NCI-H2171 treated with DMSO at 0.1 percent for 48 hours (cell line): ENCODE measurements around the gene MGAT3.

ENCODE experiments used
- DNase-seq: peaks from one replicate; lab custom pipeline; 2025; lab: John Stamatoyannopoulos, UW

MGAT3 gene

DNA sequence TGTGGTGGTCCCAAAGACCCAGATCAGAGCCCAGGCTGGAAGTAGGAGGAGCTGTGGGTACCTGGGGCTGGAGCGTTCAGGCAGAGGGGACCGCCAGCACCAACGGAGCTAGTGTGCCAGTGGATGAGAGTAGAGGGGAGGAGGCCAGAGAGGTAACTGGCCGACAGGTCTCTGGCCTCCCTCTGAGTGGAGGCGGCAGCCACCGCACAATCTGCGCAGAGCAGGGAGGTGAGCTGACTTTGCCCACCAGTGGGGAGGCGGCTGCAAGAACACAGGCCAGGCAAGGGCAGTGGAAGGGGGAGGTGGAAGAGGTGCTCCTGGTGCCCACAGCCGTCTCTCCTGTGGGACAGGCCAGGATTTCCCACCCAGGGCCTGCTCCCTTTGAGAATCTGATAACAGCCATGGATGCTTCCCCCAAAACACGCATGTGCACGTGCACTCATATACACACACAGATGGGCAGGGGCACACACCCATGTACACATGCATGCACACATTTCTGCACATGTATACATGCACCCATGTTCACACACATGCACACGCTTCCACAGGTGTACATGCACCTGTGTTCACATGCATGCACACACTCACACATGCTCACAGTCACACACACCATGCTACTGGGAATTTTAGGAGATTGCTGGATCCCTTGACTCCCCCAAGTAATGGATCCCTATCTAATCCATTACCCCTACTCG lies 6.4 kb upstream of the MGAT3 start:
- DNase-seq: no peak

DNA sequence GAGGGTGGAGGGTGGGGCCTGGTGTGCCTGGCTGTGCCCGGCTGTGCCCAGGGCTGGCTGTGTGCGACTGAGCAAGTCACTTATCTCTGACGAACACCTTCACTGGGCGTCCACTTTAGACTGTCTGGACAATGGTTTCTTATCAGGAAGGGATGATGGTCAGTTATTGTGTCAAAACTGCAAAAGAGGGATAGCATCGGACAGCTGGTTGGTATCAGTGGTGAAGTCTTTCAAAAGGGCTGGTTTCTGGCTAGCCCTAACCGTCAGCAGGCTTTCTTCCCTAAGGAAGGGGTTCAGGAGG lies 4.1 kb upstream of the MGAT3 start:
- no peak for DNase-seq

DNA sequence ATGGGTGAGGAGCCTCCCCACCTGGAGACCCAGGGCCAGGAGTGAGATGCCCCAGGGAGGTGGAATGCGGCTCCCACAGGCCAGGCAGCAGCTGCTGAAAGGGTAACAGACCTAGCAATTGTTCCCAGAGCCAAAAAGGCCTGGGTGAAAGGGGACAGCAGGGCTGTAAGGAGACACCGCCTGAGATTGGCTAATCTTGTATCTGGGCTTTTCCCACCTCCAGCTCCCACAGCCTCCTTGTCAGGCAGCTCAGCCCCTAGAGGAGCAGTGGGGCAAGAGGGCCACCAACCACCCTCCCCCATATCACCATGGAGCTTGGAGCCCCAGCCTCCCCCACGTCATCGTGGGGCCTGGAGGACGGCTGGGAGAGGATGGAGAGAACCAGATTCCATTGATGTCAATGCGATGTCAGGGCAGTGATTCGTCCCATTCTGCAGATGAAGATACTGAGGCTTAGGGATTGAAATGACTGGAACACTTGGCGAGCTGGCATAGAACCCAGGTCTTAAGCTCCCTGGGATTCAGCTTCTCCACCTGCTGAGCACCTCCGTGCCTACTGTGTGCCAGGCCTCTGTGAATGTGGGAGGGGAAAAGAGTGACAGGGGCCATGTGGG lies 2.9 kb upstream of the MGAT3 start:
- peak; percentile 50 for DNase-seq

DNA sequence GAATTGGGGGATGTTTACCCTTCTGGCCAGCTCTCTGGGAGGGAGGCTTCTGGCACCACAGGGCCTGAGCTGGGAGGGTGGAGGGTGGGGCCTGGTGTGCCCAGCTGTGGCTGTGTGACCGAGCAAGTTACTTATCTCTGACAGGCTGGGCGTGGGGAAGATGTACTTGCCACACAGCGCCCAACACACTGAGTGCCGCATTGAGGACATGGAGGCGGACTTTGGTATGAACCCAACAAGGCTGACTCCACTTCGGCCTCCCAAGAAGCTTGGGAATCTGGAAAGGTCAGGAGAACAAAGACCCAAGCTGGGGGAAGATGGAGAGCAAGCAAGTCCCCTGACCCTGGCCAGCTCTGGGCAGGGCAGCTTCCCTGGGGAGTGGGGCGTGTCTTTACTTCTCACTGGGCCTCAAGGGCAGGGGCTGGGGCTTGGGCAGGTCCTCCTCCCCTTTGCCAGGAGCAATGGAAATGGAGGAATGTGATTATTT lies 2.4 kb upstream of the MGAT3 start:
- DNase-seq: no peak

DNA sequence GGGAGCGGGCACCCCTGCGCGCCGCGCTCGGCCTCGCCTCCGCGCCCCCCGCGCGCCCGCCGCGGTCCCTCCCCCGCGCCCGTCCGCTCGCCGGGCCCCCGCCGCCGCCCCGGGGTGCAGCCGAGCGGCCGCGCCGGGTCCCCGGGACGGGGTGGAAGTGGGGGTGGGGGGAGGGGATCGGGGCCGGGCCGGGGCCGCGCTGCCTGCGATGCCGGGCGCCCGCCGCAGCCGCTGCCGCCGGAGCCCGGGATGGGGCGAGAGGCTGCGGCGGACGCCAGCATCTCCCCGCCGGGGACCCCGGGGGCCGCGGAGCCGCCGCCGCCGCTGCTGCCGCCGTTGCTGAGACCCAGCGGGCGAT lies 365 bp downstream of the MGAT3 start:
- DNase-seq: no peak

DNA sequence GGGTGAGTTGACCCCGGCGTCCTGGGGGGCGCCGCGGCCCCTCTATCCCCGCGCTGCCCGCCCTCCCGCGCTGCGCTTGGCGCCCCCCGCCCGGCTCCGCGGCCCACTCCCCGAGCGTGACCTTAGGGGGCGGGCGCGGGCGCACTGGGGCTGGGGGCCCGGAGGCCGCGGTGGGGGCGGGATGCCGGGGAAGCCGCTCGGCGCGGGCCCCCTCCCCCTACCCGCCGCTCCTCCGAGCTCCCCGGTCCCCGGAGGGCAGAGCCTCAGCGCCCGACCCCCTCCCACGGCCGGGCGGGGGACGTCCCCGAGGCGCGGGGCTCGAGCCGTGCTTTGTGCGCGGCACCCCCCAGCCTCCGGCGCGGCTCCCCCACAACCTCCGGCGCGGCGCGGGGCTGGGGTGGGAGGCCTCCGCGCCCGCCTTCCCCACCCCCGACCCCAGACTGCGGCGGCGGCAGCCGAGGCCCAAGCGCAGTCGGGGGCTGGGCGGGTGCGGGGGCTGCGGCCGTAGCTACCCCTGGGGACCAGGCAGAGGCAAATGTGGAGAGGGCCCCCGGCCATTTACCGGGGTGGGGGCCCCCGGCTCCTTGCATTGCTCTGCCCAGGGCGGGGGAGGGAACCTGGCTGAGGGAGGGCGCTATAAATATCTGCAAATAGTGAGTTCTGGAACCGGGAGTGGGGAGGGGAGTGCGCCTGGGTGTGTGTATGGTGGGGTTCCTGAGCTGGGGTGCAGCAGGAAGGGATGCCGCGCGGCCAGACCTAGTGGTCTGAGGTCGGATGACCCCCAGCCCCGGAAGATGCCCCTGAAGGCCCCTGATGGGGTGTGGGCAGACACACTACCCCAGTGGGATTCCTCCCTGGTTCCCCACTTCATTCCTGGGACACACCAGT lies 988 bp downstream of the MGAT3 start:
- DNase-seq: no peak

DNA sequence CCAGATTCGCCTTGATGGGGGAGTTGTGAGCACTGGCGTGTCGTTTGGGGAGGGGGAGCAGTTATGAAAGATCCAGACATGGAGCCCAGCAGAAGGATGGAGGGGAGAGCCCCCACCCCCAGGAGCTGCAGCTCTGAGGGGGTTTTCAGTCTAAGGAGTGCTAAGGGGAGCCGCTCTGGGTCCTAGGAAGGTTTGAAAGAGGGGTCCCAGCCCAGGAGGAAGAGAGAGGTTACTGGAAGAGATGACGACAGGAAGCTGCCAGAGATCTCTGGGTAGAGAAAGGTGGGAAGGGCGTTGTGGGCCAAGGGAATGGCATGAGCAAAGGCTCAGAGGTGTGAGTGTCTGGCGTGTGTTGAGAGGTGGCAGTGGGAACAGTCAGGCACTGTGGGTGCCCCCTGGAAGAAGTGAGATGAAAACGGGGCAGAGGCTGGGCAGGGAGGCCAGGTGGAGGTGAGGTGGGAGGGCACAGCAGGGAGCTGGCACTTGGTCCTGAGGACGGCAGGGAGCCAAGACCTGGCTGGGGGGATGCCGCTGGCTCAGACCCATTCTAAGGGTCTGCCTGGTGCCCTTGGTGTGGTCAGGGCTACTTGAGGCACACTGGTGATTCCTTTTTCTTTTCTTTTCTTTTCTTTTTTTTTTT lies 1.8 kb downstream of the MGAT3 start:
- DNase-seq: no peak

DNA sequence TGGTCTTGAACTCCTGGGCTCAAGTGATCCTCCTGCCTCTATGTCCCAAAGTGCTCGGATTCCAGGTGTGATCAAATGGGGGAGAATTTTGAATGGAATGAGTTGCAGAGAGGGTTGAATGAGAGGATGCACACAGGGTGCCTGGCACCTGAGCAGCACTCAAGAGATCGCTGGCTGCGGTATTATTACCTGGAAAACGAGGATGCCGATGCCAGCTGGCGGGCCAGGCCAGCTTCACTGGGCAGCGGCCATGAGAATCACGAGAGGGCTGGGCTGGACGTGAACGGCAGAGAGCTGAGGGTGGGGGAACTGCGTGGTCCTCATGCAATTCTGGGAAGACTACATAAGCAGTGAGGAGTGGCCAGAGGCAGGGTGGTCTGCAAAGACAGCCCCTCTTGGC lies 2.9 kb downstream of the MGAT3 start:
- no peak for DNase-seq

DNA sequence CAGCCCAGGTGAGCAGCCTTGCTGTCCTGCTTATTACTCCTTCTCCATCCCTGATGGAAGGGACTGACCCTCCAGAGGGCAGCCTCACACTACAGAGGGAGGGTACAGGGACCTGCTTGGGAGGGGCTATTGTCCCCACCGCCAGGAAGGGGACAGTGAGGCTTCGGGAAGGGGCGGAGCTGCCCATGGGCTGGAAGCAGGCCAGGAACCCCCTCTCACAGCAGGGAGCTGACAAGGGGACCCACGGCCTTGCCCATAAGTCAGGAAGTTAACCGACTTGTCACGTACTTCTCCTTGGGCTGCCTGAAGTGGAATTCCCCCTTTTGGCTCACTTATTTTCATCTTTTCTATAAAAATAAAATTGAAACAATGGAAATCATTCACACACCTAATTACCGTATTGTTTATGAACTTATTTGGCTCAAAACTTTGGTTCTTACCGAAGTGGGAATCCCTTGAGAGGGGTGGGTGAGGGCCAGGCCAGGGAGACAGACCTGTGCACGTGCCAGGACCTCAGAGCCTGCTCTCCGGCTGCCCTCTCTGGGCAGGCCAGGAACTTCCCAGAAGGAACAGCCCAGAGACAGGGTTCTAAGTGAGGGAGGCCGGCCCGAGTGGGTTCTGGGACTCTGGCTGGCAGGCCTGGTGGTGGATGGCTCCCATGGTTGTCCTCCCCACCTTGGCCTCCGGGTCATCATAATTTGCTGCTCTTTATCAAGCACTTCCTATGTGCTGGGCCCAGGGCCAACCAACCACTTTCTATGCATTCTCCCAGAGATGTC lies 5.8 kb downstream of the MGAT3 start:
- DNase-seq: no peak

DNA sequence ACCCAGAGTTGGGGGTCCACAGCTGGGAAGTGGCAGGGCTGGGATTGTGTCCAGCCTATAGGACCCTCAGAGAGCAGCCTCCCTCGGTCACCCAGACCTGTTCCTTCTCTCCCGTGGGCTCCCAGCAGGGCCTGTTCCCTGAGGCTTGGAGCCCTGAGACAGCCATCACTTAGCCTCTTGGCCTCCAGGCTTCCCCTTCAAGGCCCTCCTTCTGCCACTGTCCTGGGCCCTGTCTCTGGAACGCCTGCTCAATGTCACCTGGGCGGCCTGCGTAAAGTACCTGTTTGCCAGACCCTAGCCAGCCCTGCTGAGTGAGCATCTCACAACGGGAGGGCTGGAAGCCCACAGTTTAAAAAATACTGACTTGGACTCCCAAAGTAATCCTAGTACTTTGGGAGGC lies 6.5 kb downstream of the MGAT3 start:
- DNase-seq: no peak

DNA sequence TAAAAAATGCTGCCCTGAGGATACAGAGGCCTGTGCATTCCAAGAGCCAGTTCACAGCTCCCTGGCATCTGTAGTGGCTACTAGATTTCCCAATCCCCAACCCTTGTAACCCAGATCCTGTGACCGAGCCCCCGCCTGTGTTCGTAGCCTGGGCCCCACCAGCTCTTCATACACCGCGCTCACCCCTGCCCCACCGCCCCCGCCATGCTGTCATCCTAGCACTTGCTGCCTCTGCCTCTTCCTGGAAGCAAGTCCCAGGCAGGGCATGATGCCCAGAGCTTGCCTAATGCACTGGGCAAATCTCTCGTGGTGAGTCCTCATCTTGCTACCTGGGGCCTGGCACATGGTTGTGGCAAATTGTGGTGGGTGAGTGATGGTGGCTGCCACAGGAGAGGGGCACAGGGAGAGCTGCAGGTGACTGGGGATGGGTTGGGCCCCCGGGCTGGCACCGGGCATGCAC lies 7.1 kb downstream of the MGAT3 start:
- no peak for DNase-seq

DNA sequence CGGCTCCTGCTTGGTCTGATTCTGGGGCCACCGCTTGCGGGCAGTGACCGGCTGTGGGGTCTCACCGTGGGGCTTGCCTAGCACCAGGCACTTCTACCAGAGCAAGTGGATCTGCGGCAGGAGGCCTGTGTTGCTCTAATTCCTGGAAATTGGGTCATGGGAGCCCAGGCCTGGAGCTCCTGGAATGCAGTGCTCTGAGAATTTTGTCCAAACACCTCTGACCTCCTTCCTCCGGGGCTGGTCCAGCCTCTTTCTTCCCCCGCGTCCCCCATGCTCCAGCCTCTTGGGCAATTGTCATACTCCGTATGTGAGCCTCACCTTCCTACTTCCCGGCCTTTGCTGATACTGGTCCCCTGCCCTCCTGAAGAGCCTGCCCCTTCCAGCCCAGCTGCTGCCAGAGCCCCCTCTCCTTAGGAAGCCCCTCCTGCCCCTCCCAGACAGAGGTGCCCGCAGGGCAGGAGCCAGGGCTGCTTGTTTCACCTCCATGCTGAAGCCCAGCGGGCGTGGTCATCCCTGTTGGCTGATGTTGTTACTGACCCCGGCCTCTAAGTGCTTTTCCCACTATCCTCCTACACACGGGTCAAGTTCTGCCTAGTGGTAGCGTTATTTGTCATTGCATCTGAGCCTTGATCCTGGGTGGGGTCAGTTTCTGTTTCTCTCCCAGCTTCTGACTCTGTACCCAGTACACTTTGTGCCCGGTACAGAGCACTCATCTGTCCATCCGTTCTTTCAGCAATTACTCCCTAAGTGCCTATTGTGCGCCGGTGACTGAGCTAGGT lies 9.6 kb downstream of the MGAT3 start:
- no peak for DNase-seq

DNA sequence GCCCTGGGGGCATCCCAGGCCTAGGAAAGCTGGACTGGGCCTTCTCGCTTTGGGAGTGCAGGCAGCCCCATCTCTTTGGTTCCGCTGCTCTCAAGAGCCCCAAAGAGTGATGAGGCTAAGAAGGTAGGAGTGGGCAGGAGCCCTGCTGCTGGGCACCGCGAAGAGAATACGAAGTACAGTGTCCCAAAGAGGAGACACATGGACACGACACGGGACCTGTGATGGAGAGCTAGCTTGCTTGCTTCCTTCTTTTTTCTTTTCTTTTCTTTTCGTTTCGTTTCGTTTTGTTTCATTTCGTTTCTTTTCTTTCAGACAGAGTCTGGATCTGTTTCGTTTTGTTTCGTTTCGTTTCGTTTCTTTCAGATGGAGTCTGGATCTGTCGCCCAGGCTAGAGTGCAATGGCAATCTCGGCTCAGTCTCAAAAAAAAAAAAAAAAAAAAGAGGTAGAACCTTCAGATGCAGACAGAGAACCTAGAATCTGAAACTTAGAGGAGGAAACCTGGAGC lies 10.6 kb downstream of the MGAT3 start:
- no peak for DNase-seq

DNA sequence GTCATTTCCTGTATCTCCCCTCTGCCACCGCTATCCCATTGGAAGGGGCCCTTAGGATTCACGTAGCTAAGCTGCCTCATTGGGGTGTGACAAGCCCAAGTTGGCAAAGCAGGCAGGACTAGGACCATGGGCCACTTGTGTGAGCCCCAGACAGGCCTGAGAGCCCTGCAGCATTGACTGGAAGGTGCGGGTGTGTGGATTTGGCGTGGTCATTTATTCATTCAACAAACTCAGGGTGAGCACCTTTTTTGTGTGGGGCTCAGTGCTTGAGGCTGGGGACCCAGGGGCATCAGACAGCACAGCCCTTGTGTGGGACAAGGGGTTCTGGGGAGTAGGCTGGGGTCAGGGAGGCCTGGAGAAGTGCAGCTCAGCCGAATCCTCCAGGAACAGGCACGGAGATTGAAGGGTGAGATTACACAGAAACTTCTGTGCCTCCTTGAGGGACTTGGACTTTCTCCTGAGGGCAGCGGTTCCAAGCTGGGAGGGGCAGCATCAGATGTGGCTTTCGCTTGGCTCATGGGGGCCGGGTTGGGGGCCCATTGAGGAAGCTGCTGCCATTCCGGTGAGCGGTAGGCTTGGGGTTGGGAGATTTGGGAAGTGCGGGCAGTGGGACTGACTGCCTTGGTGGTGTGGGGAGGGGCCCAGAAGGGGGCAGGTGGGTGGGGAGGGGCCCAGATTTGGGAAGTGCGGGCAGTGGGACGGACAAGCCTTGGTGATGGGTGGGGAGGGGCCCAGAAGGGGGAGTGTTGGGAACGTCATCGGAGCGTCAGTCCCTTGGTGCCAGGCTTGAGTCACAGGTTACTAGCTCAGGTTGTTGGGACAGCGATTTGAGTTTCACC lies 11.9 kb downstream of the MGAT3 start:
- no peak for DNase-seq

DNA sequence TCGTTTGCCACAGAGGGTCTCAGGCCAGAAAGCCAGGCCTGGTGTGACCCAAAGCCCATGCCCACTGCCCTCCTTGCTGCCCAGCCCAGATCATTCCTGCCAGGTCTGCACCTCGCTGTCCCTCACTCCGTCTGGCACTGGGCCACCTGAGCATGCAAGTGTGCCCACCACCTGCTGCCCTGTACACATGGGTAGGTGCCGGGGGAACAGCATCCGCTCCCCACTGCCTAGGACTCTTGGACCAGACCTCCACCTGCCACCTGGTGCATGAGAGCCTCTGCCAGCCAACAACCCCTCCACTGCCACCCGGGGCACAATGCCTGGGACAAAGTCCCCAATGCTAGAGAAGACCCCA lies 12.5 kb downstream of the MGAT3 start:
- DNase-seq: no peak

DNA sequence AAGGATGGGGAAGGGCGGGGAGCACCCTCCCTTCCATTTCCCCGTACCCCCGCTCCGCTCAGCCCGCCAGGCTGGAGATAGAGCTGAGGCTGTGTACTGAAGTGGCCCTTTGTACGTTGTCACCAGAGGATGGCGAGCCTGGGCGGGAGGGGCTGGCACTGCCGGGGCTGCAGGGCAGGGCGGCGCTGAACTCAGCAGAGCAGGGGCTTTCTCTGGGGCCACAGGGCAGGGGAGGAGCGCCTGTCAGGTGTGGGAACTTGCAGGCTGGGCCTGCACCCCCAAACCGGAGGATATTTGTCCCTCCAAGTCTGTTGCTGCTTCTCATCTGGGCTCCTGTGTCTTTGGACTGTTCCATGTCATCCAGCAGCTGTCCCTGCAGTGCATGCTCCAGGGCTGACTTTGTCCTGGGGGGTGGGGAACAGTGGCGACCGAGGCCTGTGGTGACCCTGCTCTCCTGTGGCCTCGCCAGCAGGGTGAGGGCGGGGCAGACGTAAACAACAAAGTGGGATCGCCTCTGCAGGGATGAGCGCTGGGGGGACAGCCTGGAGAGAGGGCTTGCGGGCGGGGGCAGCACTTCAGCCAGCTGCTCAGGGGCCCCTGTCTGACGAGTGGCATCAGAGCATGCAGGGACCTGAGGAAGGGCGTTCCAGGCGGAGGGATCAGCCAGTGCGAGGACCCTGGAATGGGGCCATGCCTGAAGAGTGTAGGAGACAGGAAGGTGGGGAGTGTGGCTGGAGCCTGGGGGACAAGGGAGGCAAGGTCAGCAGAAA lies 13.1 kb downstream of the MGAT3 start:
- DNase-seq: peak; percentile 33

DNA sequence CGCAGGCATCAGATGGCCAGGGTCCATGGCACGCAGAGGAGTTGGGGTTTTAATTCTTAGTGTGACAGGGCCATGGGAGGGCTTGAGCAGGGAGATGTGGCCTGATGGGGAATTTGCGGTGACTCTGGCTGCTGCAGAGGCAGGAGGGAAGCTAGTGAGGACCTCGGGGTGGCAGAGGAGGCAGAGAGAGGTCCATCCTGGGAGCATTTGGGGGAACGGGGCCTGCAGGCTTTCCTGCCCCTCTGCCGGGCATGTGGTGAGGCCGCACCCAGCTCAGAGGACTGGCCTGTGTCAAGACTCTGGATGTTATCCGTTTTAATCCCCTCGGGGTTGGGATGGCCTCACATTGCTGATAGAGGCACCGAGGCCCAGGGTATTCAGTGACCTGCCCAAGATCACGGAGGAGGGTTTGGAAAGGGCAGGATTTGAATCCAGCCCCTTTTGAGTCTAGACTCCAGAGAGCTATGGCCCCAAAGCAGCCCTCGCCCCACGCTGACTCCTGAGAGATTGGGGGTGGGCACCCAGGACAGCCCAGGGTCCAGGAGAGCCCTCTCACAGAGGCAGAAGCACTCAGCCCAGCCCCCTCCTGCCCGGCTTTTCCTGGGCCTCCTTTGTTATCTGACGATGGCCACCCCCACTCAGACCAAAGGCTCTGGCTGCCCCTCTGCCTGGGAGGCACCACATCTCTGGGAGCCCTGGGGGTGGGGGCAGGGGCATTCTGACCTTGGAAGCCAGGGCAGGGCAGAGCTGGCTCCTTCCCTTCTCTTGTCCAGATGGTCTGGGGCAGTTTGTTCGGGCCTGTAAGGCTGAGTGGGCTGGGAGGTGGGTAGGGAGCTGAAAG lies 13.9 kb downstream of the MGAT3 start:
- no peak for DNase-seq
